HEK293 (cell line): ENCODE results near the gene MAP2.

Experiments used
- CTCF ChIA-PET: fragments of 350-600 bp; formaldehyde crosslinking; extraction: SDS; loops from one replicate; lab custom pipeline; 2021; ENCODE audit warnings: antibody characterized with exemption; lab: Yijun Ruan, JAX
- POLR2A ChIA-PET: fragments of 300-600 bp; formaldehyde crosslinking; extraction: SDS; loops from one replicate; lab custom pipeline; 2020; ENCODE audit warnings: antibody characterized with exemption, inconsistent platforms; lab: Yijun Ruan, JAX
- H3K27ac ChIP-seq: fragments of 200-500 bp; sonication (Bioruptor generic); 2 replicates; pipeline ENCODE4 v1.5.1; 2014; ENCODE audit warnings: low read depth, low read length, control low read depth, inconsistent platforms; ENCODE audit errors: extremely low read depth
- H3K36me3 ChIP-seq, 2 experiments: fragments of 200-500 bp in 1 of 2; sonication (Bioruptor generic) in 1 of 2; 1 replicate in 1 of 2; 2 replicates in 1 of 2; pipeline ENCODE4 v1.5.1; 2014 to 2017; ENCODE audit warnings: inconsistent platforms in 2 of 2, low read length in 2 of 2; ENCODE audit not compliant: control insufficient read depth in 2 of 2, insufficient read depth in 1 of 2
- H3K4me1 ChIP-seq: fragments of 200-500 bp; sonication (Bioruptor generic); 2 replicates; pipeline ENCODE4 v1.5.1; 2014; ENCODE audit warnings: mild to moderate bottlenecking, low read length, inconsistent platforms; ENCODE audit not compliant: control insufficient read depth, insufficient read depth
- H3K4me3 ChIP-seq: 2 replicates; pipeline ENCODE4 v1.5.1; 2011; ENCODE audit warnings: low read depth, mild to moderate bottlenecking, control low read depth, low read length, moderate library complexity
- H3K9me3 ChIP-seq: fragments of 200-500 bp; sonication (Bioruptor generic); 2 replicates; pipeline ENCODE4 v1.5.1; 2014; ENCODE audit warnings: low read depth, low read length, inconsistent platforms; ENCODE audit not compliant: control insufficient read depth, insufficient read depth
- BCL6B ChIP-seq: fragments of 450-650 bp; formaldehyde crosslinking; IDR thresholded peaks from 2 replicates; pipeline ENCODE4 v1.5.1; 2017; ENCODE audit warnings: missing biosample characterization, missing genetic modification characterization
- GLI4 ChIP-seq: fragments of 450-650 bp; formaldehyde crosslinking; IDR thresholded peaks from 2 replicates; pipeline ENCODE4 v1.5.1; 2016; ENCODE audit warnings: missing biosample characterization, missing genetic modification characterization
- IKZF3 ChIP-seq: fragments of 450-650 bp; IDR thresholded peaks from 2 replicates; pipeline ENCODE4 v1.5.0; 2018; ENCODE audit warnings: missing biosample characterization, mild to moderate bottlenecking, missing genetic modification characterization, moderate library complexity
- PRDM1 ChIP-seq: fragments of 450-650 bp; formaldehyde crosslinking; IDR thresholded peaks from 2 replicates; pipeline ENCODE4; 2016; ENCODE audit warnings: missing biosample characterization, missing genetic modification characterization
- PRDM10 ChIP-seq: fragments of 450-650 bp; formaldehyde crosslinking; IDR thresholded peaks from 2 replicates; pipeline ENCODE4 v1.5.1; 2016; ENCODE audit warnings: missing biosample characterization, missing genetic modification characterization
- REPIN1 ChIP-seq: fragments of 450-650 bp; formaldehyde crosslinking; IDR thresholded peaks from 2 replicates; pipeline ENCODE4 v1.5.1; 2017; ENCODE audit warnings: missing biosample characterization, missing genetic modification characterization, low read depth
- SP2 ChIP-seq: fragments of 450-650 bp; formaldehyde crosslinking; IDR thresholded peaks from 2 replicates; pipeline ENCODE4 v1.5.1; 2016; ENCODE audit warnings: missing biosample characterization, missing genetic modification characterization
- ZBTB21 ChIP-seq: fragments of 450-650 bp; formaldehyde crosslinking; IDR thresholded peaks from 2 replicates; pipeline ENCODE4 v1.5.1; 2017; ENCODE audit warnings: missing biosample characterization, missing genetic modification characterization
- ZBTB6 ChIP-seq: fragments of 450-650 bp; formaldehyde crosslinking; IDR thresholded peaks from 2 replicates; pipeline ENCODE4 v1.5.1; 2017; ENCODE audit warnings: missing biosample characterization, missing genetic modification characterization
- ZFP37 ChIP-seq: fragments of 450-650 bp; formaldehyde crosslinking; IDR thresholded peaks from 2 replicates; pipeline ENCODE4 v1.5.1; 2016; ENCODE audit warnings: missing biosample characterization, missing genetic modification characterization
- ZNF148 ChIP-seq: fragments of 450-650 bp; formaldehyde crosslinking; IDR thresholded peaks from 2 replicates; pipeline ENCODE4 v1.5.0; 2017; ENCODE audit warnings: missing biosample characterization, missing genetic modification characterization, borderline replicate concordance
- ZNF211 ChIP-seq: fragments of 450-650 bp; formaldehyde crosslinking; IDR thresholded peaks from 2 replicates; pipeline ENCODE4 v1.5.1; 2016; ENCODE audit warnings: low read depth, missing biosample characterization, missing genetic modification characterization
- ZNF214 ChIP-seq: fragments of 450-650 bp; formaldehyde crosslinking; IDR thresholded peaks from 2 replicates; pipeline ENCODE4 v1.5.1; 2017; ENCODE audit warnings: missing biosample characterization, mild to moderate bottlenecking, missing genetic modification characterization, borderline replicate concordance
- ZNF239 ChIP-seq: fragments of 450-650 bp; formaldehyde crosslinking; IDR thresholded peaks from 2 replicates; pipeline ENCODE4 v1.5.1; 2016; ENCODE audit warnings: missing biosample characterization, missing genetic modification characterization
- ZNF423 ChIP-seq: fragments of 450-650 bp; formaldehyde crosslinking; IDR thresholded peaks from 2 replicates; pipeline ENCODE4 v1.5.1; 2016; ENCODE audit warnings: missing biosample characterization, missing genetic modification characterization
- ZNF48 ChIP-seq: fragments of 450-650 bp; formaldehyde crosslinking; IDR thresholded peaks from 2 replicates; pipeline ENCODE4 v1.5.1; 2016; ENCODE audit warnings: missing biosample characterization, missing genetic modification characterization
- ZNF501 ChIP-seq: fragments of 450-650 bp; formaldehyde crosslinking; IDR thresholded peaks from 2 replicates; pipeline ENCODE4 v1.5.1; 2016; ENCODE audit warnings: missing biosample characterization, missing genetic modification characterization
- ZNF580 ChIP-seq: fragments of 450-650 bp; formaldehyde crosslinking; IDR thresholded peaks from 2 replicates; pipeline ENCODE4 v1.5.1; 2016; ENCODE audit warnings: missing biosample characterization, missing genetic modification characterization
- ZNF654 ChIP-seq: fragments of 450-650 bp; formaldehyde crosslinking; IDR thresholded peaks from 2 replicates; pipeline ENCODE4 v1.5.1; 2016; ENCODE audit warnings: low read depth, missing biosample characterization, missing genetic modification characterization
- ZNF792 ChIP-seq: fragments of 450-650 bp; formaldehyde crosslinking; IDR thresholded peaks from 2 replicates; pipeline ENCODE4 v1.5.1; 2016; ENCODE audit warnings: missing biosample characterization, missing genetic modification characterization
- TF ChIP-seq, protein P1 (sequence below): fragments of 450-650 bp; formaldehyde crosslinking; IDR thresholded peaks from 2 replicates; pipeline ENCODE4 v1.5.1; 2016; ENCODE audit warnings: missing biosample characterization, missing genetic modification characterization
- TF ChIP-seq, protein P2 (sequence below): fragments of 450-650 bp; formaldehyde crosslinking; IDR thresholded peaks from 2 replicates; pipeline ENCODE4 v1.5.1; 2016; ENCODE audit warnings: missing biosample characterization, missing genetic modification characterization

The MAP2 gene

DNA sequence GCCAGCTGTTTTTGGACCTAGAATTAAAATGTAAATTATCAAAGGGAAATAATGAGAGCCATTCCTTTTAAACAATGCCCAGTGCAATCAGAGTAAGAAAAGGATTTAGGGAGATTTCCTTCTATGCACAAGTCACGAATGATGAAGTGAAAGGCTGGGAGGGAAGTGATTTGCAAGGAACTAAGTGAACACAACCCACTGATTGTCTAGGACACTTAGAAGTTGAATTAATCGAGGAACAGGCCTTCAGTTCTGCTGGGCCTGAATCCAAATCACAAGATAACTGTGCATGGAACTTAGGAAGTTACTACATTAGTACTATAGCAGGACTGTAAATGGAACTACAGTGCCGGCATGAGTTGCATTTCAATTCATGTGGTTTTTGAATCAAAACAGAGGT lies 17.7 kb downstream of the MAP2 start (continued):
- TF ChIP-seq ZNF148 (tag by site-specific recombination) = no peak
- no peak for TF ChIP-seq ZNF792
- TF ChIP-seq, protein P1, sequence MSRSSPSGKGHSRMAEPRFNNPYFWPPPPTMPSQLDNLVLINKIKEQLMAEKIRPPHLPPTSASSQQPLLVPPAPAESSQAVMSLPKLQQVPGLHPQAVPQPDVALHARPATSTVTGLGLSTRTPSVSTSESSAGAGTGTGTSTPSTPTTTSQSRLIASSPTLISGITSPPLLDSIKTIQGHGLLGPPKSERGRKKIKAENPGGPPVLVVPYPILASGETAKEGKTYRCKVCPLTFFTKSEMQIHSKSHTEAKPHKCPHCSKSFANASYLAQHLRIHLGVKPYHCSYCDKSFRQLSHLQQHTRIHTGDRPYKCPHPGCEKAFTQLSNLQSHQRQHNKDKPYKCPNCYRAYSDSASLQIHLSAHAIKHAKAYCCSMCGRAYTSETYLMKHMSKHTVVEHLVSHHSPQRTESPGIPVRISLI = no peak
- TF ChIP-seq ZNF211 = no peak

- H3K9me3 ChIP-seq = no peaks in the 10 kb centered on the region
- no peak overlapping the region for H3K4me3 ChIP-seq
- no peaks in the 10 kb centered on the region; the same call in 1 of the 2 replicates for H3K4me1 ChIP-seq
- no peak overlapping the region for H3K27ac ChIP-seq
- POLR2A ChIA-PET = no interaction called here
- CTCF ChIA-PET = interaction anchor here (0.6 to 3.9 kb wide), 2 partner anchors 8 to 18 kb away, joined by 3 to 20 read pairs; partner anchors contain the start of gene MAP2
- TF ChIP-seq PRDM10 (tag by site-specific recombination) (no peak), ZNF580 (tag by site-specific recombination) (no peak), ZNF654 (no peak), ZBTB6 (tag by site-specific recombination) (no peak), GLI4 (no peak)
- TF ChIP-seq, all 188 proteins: peak for 0
- H3K36me3 ChIP-seq = no peaks in the 10 kb centered on the region
Observed at GRCh38 chr2:209442939-209443338, 19.1 kb downstream of the MAP2 start.

- ChIA-PET CTCF (interaction anchor here (0.8 to 1.4 kb wide), 3 partner anchors 21 to 526 kb away, joined by 3 read pairs; no protein-coding TSS in a partner anchor), POLR2A (no interaction called here)
- TF ChIP-seq ZNF501 (tag by site-specific recombination) (no peak), ZNF239 (tag by site-specific recombination) (no peak), ZNF214 (tag by site-specific recombination) (no peak), PRDM1 (tag by site-specific recombination) (no peak), SP2 (tag by site-specific recombination) (no peak), BCL6B (tag by site-specific recombination) (no peak), ZNF48 (tag by site-specific recombination) (no peak), ZFP37 (tag by site-specific recombination) (no peak), REPIN1 (tag by site-specific recombination) (no peak), IKZF3 (tag by site-specific recombination) (no peak), ZBTB21 (tag by site-specific recombination) (no peak), ZNF423 (tag by site-specific recombination) (no peak)
- TF ChIP-seq, protein P2, sequence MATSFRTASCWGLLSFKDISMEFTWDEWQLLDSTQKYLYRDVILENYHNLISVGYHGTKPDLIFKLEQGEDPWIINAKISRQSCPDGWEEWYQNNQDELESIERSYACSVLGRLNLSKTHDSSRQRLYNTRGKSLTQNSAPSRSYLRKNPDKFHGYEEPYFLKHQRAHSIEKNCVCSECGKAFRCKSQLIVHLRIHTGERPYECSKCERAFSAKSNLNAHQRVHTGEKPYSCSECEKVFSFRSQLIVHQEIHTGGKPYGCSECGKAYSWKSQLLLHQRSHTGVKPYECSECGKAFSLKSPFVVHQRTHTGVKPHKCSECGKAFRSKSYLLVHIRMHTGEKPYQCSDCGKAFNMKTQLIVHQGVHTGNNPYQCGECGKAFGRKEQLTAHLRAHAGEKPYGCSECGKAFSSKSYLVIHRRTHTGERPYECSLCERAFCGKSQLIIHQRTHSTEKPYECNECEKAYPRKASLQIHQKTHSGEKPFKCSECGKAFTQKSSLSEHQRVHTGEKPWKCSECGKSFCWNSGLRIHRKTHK = no peak
Observed at GRCh38 chr2:209445485-209445884, 21.6 kb downstream of the MAP2 start.

More at GRCh38 chr2:209445485-209445884, 21.6 kb downstream of the MAP2 start:
- H3K4me1 ChIP-seq = no peaks in the 10 kb centered on the region
- no peaks in the 10 kb centered on the region for H3K36me3 ChIP-seq
- H3K27ac ChIP-seq = no peak overlapping the region
- H3K9me3 ChIP-seq = no peaks in the 10 kb centered on the region
- H3K4me3 ChIP-seq = no peak overlapping the region
